Measurements from ENCODE around the gene ASTN2.

ASTN2 gene

GRCh38 chr9:117355542-117355941 lies 59.3 kb downstream of the ASTN2 start:
- FAIRE-seq, result no peak

GRCh38 chr9:117354997-117355396 lies 59.9 kb downstream of the ASTN2 start:
- FAIRE-seq, result no peak

- no peak for FAIRE-seq
These were observed 60.5 kb downstream of the ASTN2 start for GRCh38 chr9:117354244-117354847.

- no peak for FAIRE-seq
These were observed 69.8 kb downstream of the ASTN2 start for GRCh38 chr9:117344892-117345660.

GRCh38 chr9:117343427-117343826 lies 71.4 kb downstream of the ASTN2 start:
- FAIRE-seq, result no peak

GRCh38 chr9:117341151-117341550 lies 73.7 kb downstream of the ASTN2 start:
- no peak for FAIRE-seq

GRCh38 chr9:117340422-117340821 lies 74.4 kb downstream of the ASTN2 start:
- FAIRE-seq, result no peak

- FAIRE-seq, result no peak
These were observed 78.9 kb downstream of the ASTN2 start for GRCh38 chr9:117335837-117336433.

- FAIRE-seq, result no peak
These were observed 80.8 kb downstream of the ASTN2 start for GRCh38 chr9:117334101-117334500.

GRCh38 chr9:117325831-117326230 lies 89.0 kb downstream of the ASTN2 start:
- no peak for FAIRE-seq

GRCh38 chr9:117325110-117325731 lies 89.6 kb downstream of the ASTN2 start:
- no peak for FAIRE-seq

- no peak for FAIRE-seq
These were observed 91.5 kb downstream of the ASTN2 start for GRCh38 chr9:117323390-117323789.

- FAIRE-seq, result no peak
These were observed 97.7 kb downstream of the ASTN2 start for GRCh38 chr9:117317192-117317591.

GRCh38 chr9:117315236-117315635 lies 99.6 kb downstream of the ASTN2 start:
- FAIRE-seq, result no peak

GRCh38 chr9:117313989-117314388 lies 100.9 kb downstream of the ASTN2 start:
- no peak for FAIRE-seq

- FAIRE-seq, result no peak
These were observed 107.2 kb downstream of the ASTN2 start for GRCh38 chr9:117307701-117308100.

- no peak for FAIRE-seq
These were observed 108.8 kb downstream of the ASTN2 start for GRCh38 chr9:117306032-117306431.

- FAIRE-seq, result peak; percentile 56
These were observed 109.4 kb downstream of the ASTN2 start for GRCh38 chr9:117305454-117305853.

GRCh38 chr9:117304549-117304948 lies 110.3 kb downstream of the ASTN2 start:
- FAIRE-seq, result no peak

GRCh38 chr9:117303643-117304230 lies 111.1 kb downstream of the ASTN2 start:
- no peak for FAIRE-seq

GRCh38 chr9:117302487-117302886 lies 112.4 kb downstream of the ASTN2 start:
- no peak for FAIRE-seq

- no peak for FAIRE-seq
These were observed 114.3 kb downstream of the ASTN2 start for GRCh38 chr9:117300371-117301110.

- FAIRE-seq, result no peak
These were observed 118.4 kb downstream of the ASTN2 start for GRCh38 chr9:117296453-117296852.
